ENCODE measurements around the gene FYCO1.
A peak's percentile ranks its signal among the peaks of the same experiment; 100 is the strongest.

Gene FYCO1

GRCh38 chr3:45981346-45982074 lies 14.1 kb downstream of the FYCO1 start:
- Histone ChIP-seq H4K91ac (ENCODE audit: low read depth, low read length) (no peak overlapping the region), H4K8ac (ENCODE audit: low read depth, low read length) (no peak overlapping the region), H3K4me3 (ENCODE audit: low read depth, low read length) (no peak overlapping the region), H3K14ac (ENCODE audit: low read length) (no peak overlapping the region), H3K4me1 (ENCODE audit: control insufficient read depth in 1 of 2, insufficient read depth in 2 of 2, low read length in 2 of 2) (no peaks in the 10 kb centered on the region), H2BK5ac (ENCODE audit: low read depth, low read length, poor library complexity) (no peak overlapping the region), H3K9ac (ENCODE audit: low read length) (no peak overlapping the region), H3K27ac (ENCODE audit: low read depth, low read length) (no peak overlapping the region), H3K36me3 (ENCODE audit: control insufficient read depth in 1 of 2, insufficient read depth in 2 of 2, low read length in 2 of 2) (peaks cover 8 to 20% of the 10 kb centered on the region in 2 experiments), H3K23ac (ENCODE audit: low read length) (no peak overlapping the region), H3K4me2 (ENCODE audit: low read length) (no peak overlapping the region), H2AFZ (ENCODE audit: insufficient read depth, low read length, poor library complexity) (no peak overlapping the region), H2AK5ac (ENCODE audit: low read length) (no peak overlapping the region), H3K18ac (ENCODE audit: low read length) (no peak overlapping the region), H3K27me3 (ENCODE audit: insufficient read depth, low read length) (no peaks in the 10 kb centered on the region), H2BK12ac (ENCODE audit: low read length) (no peak overlapping the region), H4K12ac (ENCODE audit: low read depth, low read length) (no peak overlapping the region), H3K79me1 (ENCODE audit: low read length) (no peaks in the 10 kb centered on the region), H2BK120ac (ENCODE audit: insufficient read depth, low read length, poor library complexity) (no peak overlapping the region), H3K4ac (ENCODE audit: low read depth, low read length) (no peak overlapping the region), H3K79me2 (ENCODE audit: control insufficient read depth, insufficient read depth, low read length, poor library complexity) (no peaks in the 10 kb centered on the region), H3K9me3 (ENCODE audit: insufficient read depth, low read depth, low read length) (no peaks in the 10 kb centered on the region)
- DNase-seq: no peak
- no CpG with 5 or more reads among the region's 2 CpGs for WGBS (ENCODE audit: extremely low coverage, insufficient coverage, insufficient read length)

- H2BK120ac ChIP-seq (ENCODE audit: insufficient read depth, low read length, poor library complexity): no peak overlapping the region
- H2AK5ac ChIP-seq (ENCODE audit: low read length): no peak overlapping the region
- H3K4me3 ChIP-seq (ENCODE audit: low read depth, low read length): no peak overlapping the region
- WGBS (ENCODE audit: extremely low coverage, insufficient coverage, insufficient read length): no CpG with 5 or more reads among the region's 2 CpGs
- no peak overlapping the region for H2BK5ac ChIP-seq (ENCODE audit: low read depth, low read length, poor library complexity)
- H3K27me3 ChIP-seq (ENCODE audit: insufficient read depth, low read length): no peaks in the 10 kb centered on the region
- no peak overlapping the region for H3K9ac ChIP-seq (ENCODE audit: low read length)
- H3K27ac ChIP-seq (ENCODE audit: low read depth, low read length): no peak overlapping the region
- no peaks in the 10 kb centered on the region for H3K4me1 ChIP-seq (ENCODE audit: control insufficient read depth in 1 of 2, insufficient read depth in 2 of 2, low read length in 2 of 2)
- H4K8ac ChIP-seq (ENCODE audit: low read depth, low read length): no peak overlapping the region
- H3K4ac ChIP-seq (ENCODE audit: low read depth, low read length): no peak overlapping the region
- H3K4me2 ChIP-seq (ENCODE audit: low read length): no peak overlapping the region
- H4K12ac ChIP-seq (ENCODE audit: low read depth, low read length): no peak overlapping the region
- no peak overlapping the region for H3K18ac ChIP-seq (ENCODE audit: low read length)
- no peaks in the 10 kb centered on the region for H3K79me2 ChIP-seq (ENCODE audit: control insufficient read depth, insufficient read depth, low read length, poor library complexity)
- no peaks in the 10 kb centered on the region for H3K9me3 ChIP-seq (ENCODE audit: insufficient read depth, low read depth, low read length)
- no peaks in the 10 kb centered on the region for H3K79me1 ChIP-seq (ENCODE audit: low read length)
- H4K91ac ChIP-seq (ENCODE audit: low read depth, low read length): no peak overlapping the region
- H2AFZ ChIP-seq (ENCODE audit: insufficient read depth, low read length, poor library complexity): no peak overlapping the region
- no peak for DNase-seq
- no peak overlapping the region for H3K14ac ChIP-seq (ENCODE audit: low read length)
- no peak overlapping the region for H3K23ac ChIP-seq (ENCODE audit: low read length)
- peaks cover 8 to 24% of the 10 kb centered on the region in 2 experiments for H3K36me3 ChIP-seq (ENCODE audit: control insufficient read depth in 1 of 2, insufficient read depth in 2 of 2, low read length in 2 of 2)
- no peak overlapping the region for H2BK12ac ChIP-seq (ENCODE audit: low read length)
These were observed 14.8 kb downstream of the FYCO1 start for GRCh38 chr3:45980819-45981218.

- Histone ChIP-seq H3K4ac (ENCODE audit: low read depth, low read length) (no peak overlapping the region), H3K18ac (ENCODE audit: low read length) (no peak overlapping the region), H4K8ac (ENCODE audit: low read depth, low read length) (no peak overlapping the region), H3K4me2 (ENCODE audit: low read length) (no peak overlapping the region), H2AFZ (ENCODE audit: insufficient read depth, low read length, poor library complexity) (no peak overlapping the region), H3K79me2 (ENCODE audit: control insufficient read depth, insufficient read depth, low read length, poor library complexity) (no peaks in the 10 kb centered on the region), H3K79me1 (ENCODE audit: low read length) (no peaks in the 10 kb centered on the region), H2BK120ac (ENCODE audit: insufficient read depth, low read length, poor library complexity) (no peak overlapping the region), H4K91ac (ENCODE audit: low read depth, low read length) (no peak overlapping the region), H2AK5ac (ENCODE audit: low read length) (no peak overlapping the region), H3K36me3 (ENCODE audit: control insufficient read depth in 1 of 2, insufficient read depth in 2 of 2, low read length in 2 of 2) (peaks cover 8 to 24% of the 10 kb centered on the region in 2 experiments), H3K14ac (ENCODE audit: low read length) (no peak overlapping the region), H3K9me3 (ENCODE audit: insufficient read depth, low read depth, low read length) (no peaks in the 10 kb centered on the region), H4K12ac (ENCODE audit: low read depth, low read length) (no peak overlapping the region), H3K27ac (ENCODE audit: low read depth, low read length) (no peak overlapping the region), H3K9ac (ENCODE audit: low read length) (no peak overlapping the region), H3K4me3 (ENCODE audit: low read depth, low read length) (no peak overlapping the region), H3K4me1 (ENCODE audit: control insufficient read depth in 1 of 2, insufficient read depth in 2 of 2, low read length in 2 of 2) (no peaks in the 10 kb centered on the region), H2BK12ac (ENCODE audit: low read length) (no peak overlapping the region), H3K27me3 (ENCODE audit: insufficient read depth, low read length) (no peaks in the 10 kb centered on the region), H2BK5ac (ENCODE audit: low read depth, low read length, poor library complexity) (no peak overlapping the region), H3K23ac (ENCODE audit: low read length) (no peak overlapping the region)
- DNase-seq: no peak
- 100% methylated on average over 1 of the region's 7 CpGs for WGBS (ENCODE audit: extremely low coverage, insufficient coverage, insufficient read length)
These were observed 15.3 kb downstream of the FYCO1 start for GRCh38 chr3:45980229-45980813.

GRCh38 chr3:45979378-45979777 lies 16.2 kb downstream of the FYCO1 start:
- no peak overlapping the region for H3K4me3 ChIP-seq (ENCODE audit: low read depth, low read length)
- H2BK5ac ChIP-seq (ENCODE audit: low read depth, low read length, poor library complexity): no peak overlapping the region
- no peaks in the 10 kb centered on the region for H3K9me3 ChIP-seq (ENCODE audit: insufficient read depth, low read depth, low read length)
- H4K12ac ChIP-seq (ENCODE audit: low read depth, low read length): no peak overlapping the region
- H3K4ac ChIP-seq (ENCODE audit: low read depth, low read length): no peak overlapping the region
- no peak overlapping the region for H2AK5ac ChIP-seq (ENCODE audit: low read length)
- no peak overlapping the region for H2BK12ac ChIP-seq (ENCODE audit: low read length)
- H3K4me1 ChIP-seq (ENCODE audit: control insufficient read depth in 1 of 2, insufficient read depth in 2 of 2, low read length in 2 of 2): no peaks in the 10 kb centered on the region
- no peak overlapping the region for H3K23ac ChIP-seq (ENCODE audit: low read length)
- peak; percentile 87 to 95 for DNase-seq
- H4K91ac ChIP-seq (ENCODE audit: low read depth, low read length): no peak overlapping the region
- no peak overlapping the region for H3K18ac ChIP-seq (ENCODE audit: low read length)
- no CpG with 5 or more reads among the region's 4 CpGs for WGBS (ENCODE audit: extremely low coverage, insufficient coverage, insufficient read length)
- H3K27me3 ChIP-seq (ENCODE audit: insufficient read depth, low read length): no peaks in the 10 kb centered on the region
- H3K27ac ChIP-seq (ENCODE audit: low read depth, low read length): no peak overlapping the region
- H2BK120ac ChIP-seq (ENCODE audit: insufficient read depth, low read length, poor library complexity): no peak overlapping the region
- no peaks in the 10 kb centered on the region for H3K79me1 ChIP-seq (ENCODE audit: low read length)
- H4K8ac ChIP-seq (ENCODE audit: low read depth, low read length): no peak overlapping the region
- no peak overlapping the region for H3K9ac ChIP-seq (ENCODE audit: low read length)
- peaks cover 8 to 25% of the 10 kb centered on the region in 2 experiments for H3K36me3 ChIP-seq (ENCODE audit: control insufficient read depth in 1 of 2, insufficient read depth in 2 of 2, low read length in 2 of 2)
- H2AFZ ChIP-seq (ENCODE audit: insufficient read depth, low read length, poor library complexity): no peak overlapping the region
- H3K4me2 ChIP-seq (ENCODE audit: low read length): no peak overlapping the region
- H3K79me2 ChIP-seq (ENCODE audit: control insufficient read depth, insufficient read depth, low read length, poor library complexity): no peaks in the 10 kb centered on the region
- H3K14ac ChIP-seq (ENCODE audit: low read length): no peak overlapping the region

All from trophoblast cell (in vitro differentiated cells and primary cell).